Kasumi-1 (cell line): ENCODE measurements around the gene EXOC6B.

ENCODE experiments used
- DNase-seq, 2 experiments: peaks; one replicate each; lab custom pipeline; 2025; lab: John Stamatoyannopoulos, UW

EXOC6B gene

GRCh38 chr2:72828840-72829507, 3.1 kb upstream of the EXOC6B start:
- DNase-seq: no peak

- no peak for DNase-seq
These were observed 2.3 kb upstream of the EXOC6B start for GRCh38 chr2:72827966-72828646.

DNA sequence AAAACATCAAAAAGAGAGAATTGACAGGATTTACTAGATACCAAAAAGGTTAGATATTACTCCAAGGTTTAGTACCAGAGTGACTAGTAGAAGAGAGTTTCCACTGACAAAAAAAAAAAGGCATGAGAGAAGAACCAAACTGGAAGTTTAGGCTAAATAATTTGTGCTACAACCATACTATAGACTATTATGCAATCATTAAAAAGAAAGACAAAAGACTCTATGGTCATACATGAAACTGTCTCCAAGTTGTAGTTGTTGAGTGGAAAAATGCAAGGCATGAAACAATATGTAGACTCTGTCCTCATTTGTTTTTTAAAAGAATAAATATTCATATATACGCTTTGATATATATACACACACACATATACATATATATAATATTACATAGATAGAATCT, 1.7 kb upstream of the EXOC6B start:
- DNase-seq: no peak

DNA sequence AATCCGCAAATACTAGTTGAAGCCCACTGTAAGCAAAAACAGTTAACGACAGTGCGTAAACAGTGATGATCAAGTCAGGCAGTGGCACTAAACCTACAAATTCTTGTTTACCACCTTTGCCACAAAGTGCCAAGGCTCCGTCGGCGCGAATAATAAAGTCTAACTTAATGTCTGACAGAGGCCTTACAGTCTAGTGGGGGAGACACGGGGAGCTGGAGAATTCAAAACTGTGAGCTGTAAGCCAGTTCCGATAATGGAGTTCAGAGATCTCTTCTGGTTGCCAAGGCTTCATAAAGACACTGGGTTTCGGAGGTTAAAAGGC, 284 bp upstream of the EXOC6B start:
- no peak for DNase-seq

DNA sequence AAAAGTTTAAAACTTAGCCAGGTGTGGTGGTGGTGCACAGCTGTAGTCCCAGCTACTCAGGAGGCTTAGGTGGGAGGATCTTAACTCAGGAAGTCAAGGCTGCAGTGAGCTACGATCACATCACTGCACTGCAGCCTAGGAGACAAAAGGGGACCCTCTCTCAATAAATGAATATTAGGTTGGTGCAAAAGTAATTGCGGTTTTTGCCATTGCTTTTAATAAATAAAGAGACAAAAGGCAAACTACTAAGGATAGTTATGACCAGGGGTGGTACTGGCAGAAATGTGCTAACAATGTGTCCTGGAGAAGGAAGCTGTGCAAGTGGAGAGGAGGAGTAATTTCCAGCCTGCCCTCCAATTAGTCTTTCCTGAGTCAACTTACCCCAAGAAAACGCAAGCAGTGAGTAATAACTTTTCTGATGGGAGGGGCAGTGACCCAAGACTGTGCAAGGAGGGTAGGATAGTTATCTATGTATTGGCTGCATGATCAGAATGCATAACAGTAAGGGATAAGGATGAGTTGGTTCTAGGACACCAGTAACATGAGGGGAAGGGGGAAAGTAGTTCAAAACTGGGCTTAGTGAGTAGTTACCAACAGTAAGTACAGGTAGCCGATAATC, 1.5 kb downstream of the EXOC6B start:
- DNase-seq: no peak

GRCh38 chr2:72822794-72823193, 3.0 kb downstream of the EXOC6B start:
- DNase-seq: no peak

GRCh38 chr2:72821983-72822382, 3.9 kb downstream of the EXOC6B start:
- no peak for DNase-seq

GRCh38 chr2:72821118-72821517, 4.7 kb downstream of the EXOC6B start:
- no peak for DNase-seq

DNA sequence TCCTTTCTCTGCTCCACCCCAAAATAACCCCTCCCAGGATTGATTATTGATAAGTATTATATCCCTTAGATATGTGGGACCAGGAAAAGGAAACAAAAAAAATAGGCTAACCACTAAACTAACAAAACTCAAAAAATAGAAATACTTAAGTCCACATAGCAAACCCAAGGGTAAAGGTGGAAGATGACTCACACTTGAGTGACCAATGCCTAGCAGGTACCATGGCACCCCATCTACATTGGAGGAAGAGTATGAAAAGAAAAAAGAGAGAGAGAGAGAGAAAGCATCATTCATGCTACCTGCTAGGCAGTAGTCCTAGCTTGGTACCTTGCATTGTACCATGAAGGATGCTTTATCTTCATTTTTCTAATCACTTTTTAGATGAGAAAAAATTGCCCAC, 6.3 kb downstream of the EXOC6B start:
- DNase-seq: no peak

- DNase-seq: no peak
These were observed 10.1 kb downstream of the EXOC6B start for GRCh38 chr2:72815655-72816278.

DNA sequence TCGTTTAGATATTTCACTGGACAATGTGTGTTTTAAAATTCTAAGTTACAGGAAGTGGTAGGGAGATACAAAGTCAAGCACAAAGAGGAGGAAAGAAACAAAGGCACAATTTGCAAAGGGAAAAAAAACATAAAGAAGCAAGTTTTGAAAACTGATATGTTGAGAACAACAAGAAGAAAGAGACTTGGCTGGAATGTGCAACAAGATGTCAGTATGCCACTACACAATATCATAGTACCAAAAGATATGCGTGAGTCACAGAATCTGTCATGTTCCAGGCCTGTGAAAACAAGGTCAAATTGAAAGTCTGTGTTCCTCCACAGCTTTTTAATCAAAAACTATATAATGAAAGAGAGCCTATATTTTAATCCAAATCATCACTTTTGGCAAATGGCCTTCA, 12.0 kb downstream of the EXOC6B start:
- no peak for DNase-seq

- no peak for DNase-seq
These were observed 15.7 kb downstream of the EXOC6B start for GRCh38 chr2:72810165-72810564.

- no peak for DNase-seq
These were observed 16.7 kb downstream of the EXOC6B start for GRCh38 chr2:72809095-72809494.

DNA sequence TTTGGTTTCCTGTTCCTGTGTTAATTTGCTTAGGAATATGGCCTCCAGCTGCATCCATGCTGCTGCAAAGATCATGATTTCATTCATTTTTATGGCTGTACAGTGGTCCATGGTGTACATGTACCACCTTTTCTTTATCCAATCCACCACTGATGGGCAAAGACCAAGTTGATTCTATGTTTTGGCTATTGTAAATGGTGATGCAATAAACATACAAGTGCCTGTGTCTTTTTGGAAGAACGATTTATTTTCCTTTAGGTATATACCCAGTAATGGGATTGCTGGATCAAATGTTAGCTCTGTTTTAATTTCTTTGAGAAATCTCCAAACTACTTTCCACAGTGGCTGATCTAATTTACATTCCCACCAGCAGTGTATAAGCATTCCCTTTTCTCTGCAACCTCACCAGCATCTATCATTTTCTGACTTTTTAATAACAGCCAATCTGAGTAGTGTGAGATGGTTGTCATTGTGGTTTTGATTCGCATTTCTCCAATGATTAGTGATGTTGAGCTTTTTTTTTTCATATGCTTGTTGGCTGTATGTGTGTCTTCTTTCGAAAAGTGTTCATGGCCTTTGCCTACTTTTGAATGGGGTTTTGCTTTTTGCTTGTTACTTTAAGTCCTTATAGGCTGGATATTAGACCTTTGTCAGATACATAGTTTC, 19.4 kb downstream of the EXOC6B start:
- DNase-seq: no peak

GRCh38 chr2:72803626-72804320, 22.1 kb downstream of the EXOC6B start:
- no peak for DNase-seq

- no peak for DNase-seq
These were observed 22.7 kb downstream of the EXOC6B start for GRCh38 chr2:72803151-72803550.

DNA sequence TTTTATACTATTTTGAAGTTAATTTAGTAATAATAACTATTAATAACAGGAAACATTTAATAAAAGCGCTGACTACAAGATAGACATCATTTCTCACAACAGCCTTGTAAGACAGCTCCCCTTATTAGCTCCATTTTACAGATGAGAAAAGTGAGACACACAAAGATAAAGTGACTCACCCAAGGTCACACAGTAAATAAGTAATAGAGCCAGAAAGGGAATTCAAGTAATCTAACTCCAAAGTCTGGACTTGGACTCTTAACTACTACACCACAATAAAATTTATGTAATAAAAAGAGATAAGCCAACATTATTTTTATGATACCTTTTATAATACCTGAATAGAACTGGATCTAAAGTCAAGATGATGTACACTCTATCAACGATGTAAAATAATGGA, 25.3 kb downstream of the EXOC6B start:
- DNase-seq: no peak

DNA sequence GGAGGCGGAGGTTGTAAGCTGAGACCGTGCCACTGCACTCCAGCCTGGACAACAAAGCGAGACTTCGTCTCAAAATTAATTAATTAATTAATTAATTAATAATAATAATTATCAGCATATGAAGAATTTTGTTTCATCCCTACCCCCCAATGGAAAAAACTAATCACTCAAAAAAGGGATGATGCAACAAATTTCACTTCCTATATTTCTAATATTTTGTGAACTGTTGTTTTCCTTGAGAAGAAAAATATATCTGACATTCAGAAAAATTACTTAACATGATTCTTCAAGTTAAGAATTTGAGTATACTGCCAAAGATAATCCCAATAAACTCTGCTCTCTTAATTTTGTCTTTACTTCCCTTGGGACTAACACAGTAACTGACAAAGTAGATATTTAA, 28.1 kb downstream of the EXOC6B start:
- DNase-seq: no peak

GRCh38 chr2:72796766-72797165, 29.1 kb downstream of the EXOC6B start:
- no peak for DNase-seq

GRCh38 chr2:72794572-72794971, 31.3 kb downstream of the EXOC6B start:
- DNase-seq: no peak

DNA sequence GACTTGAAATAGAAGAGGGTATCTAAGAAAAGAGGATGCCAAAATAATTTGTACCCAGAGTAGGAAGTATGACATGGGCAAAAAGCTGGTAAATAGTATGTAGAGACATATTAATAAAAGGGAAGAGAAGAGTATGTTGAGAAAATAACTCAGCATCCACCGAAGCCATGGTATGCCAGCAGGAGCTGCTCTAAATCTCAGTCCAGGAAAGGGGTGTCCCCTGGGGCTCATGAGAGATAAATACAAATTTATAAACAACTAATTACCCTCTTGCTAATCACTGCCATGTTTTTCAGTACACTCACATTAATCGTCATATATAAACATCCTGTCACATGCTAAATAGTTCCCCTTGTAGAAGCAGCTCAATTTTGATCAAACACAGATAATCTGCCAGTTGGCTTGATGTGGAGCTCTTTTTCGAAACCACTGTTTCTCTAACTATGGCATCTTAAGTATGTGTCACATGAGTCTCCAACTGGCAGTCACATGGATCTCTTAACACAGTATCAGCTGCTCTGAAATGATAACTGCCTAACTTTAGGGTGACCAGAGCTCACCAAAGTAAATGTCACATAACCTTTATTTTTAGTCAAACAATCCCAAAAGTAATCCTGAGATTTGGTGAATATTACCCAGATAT, 31.9 kb downstream of the EXOC6B start:
- no peak for DNase-seq

GRCh38 chr2:72789241-72789640, 36.6 kb downstream of the EXOC6B start:
- DNase-seq: no peak
